MM.1S (cell line): Measurements from ENCODE around the gene SEMA4A.

Experiments
- DNase-seq: peaks from one replicate; pipeline ENCODE4 v3.0.0-alpha.2; 2015
- H2AFZ ChIP-seq: fragments of 300-600 bp; sonication (generic); 2 replicates; pipeline ENCODE4 v1.6.0; 2016; ENCODE audit warnings: antibody characterized with exemption, low read length
- H3F3A ChIP-seq: fragments of 300-600 bp; sonication (generic); 2 replicates; pipeline ENCODE4 v1.6.1; 2016; ENCODE audit warnings: mild to moderate bottlenecking, antibody characterized with exemption, low read length, moderate library complexity, mixed read lengths; ENCODE audit not compliant: insufficient read depth
- H3K27ac ChIP-seq: fragments of 300-600 bp; sonication (generic); 2 replicates; pipeline ENCODE4 v1.5.1; 2016; ENCODE audit warnings: mild to moderate bottlenecking, low read length
- H3K27me3 ChIP-seq: fragments of 300-600 bp; sonication (generic); replicated peaks from 2 replicates; pipeline ENCODE4 v1.6.0; 2016; ENCODE audit warnings: low read length; ENCODE audit not compliant: insufficient read depth
- H3K36me3 ChIP-seq: fragments of 300-600 bp; sonication (generic); replicated peaks from 2 replicates; pipeline ENCODE4 v1.6.1; 2016; ENCODE audit warnings: mild to moderate bottlenecking, low read length, mixed read lengths; ENCODE audit not compliant: insufficient read depth
- H3K4me1 ChIP-seq: fragments of 300-600 bp; sonication (generic); 2 replicates; pipeline ENCODE4 v1.6.1; 2016; ENCODE audit warnings: low read length, mixed read lengths
- H3K4me2 ChIP-seq: fragments of 300-600 bp; sonication (generic); 2 replicates; pipeline ENCODE4 v1.6.0; 2016; ENCODE audit warnings: low read depth, low read length
- H3K4me3 ChIP-seq: fragments of 300-600 bp; sonication (generic); 2 replicates; pipeline ENCODE4 v1.5.1; 2016; ENCODE audit warnings: low read length, mixed read lengths
- H3K79me2 ChIP-seq: fragments of 300-600 bp; sonication (generic); 2 replicates; pipeline ENCODE4 v1.6.1; 2016; ENCODE audit warnings: mixed run types, low read length, mixed read lengths
- H3K9ac ChIP-seq: fragments of 300-600 bp; sonication (generic); 2 replicates; pipeline ENCODE4 v1.6.1; 2016; ENCODE audit warnings: low read length, mixed read lengths
- H3K9me2 ChIP-seq: fragments of 300-600 bp; sonication (generic); replicated peaks from 2 replicates; pipeline ENCODE4 v1.6.1; 2016; ENCODE audit warnings: mild to moderate bottlenecking, low read length, mixed read lengths; ENCODE audit not compliant: insufficient read depth
- H3K9me3 ChIP-seq: fragments of 300-600 bp; sonication (generic); replicated peaks from 2 replicates; pipeline ENCODE4 v1.6.1; 2016; ENCODE audit warnings: mild to moderate bottlenecking, low read length, mixed read lengths; ENCODE audit not compliant: insufficient read depth
- H4K20me1 ChIP-seq: fragments of 300-600 bp; sonication (generic); 2 replicates; pipeline ENCODE4 v1.6.1; 2016; ENCODE audit warnings: mild to moderate bottlenecking, low read length, moderate library complexity, mixed read lengths; ENCODE audit not compliant: insufficient read depth
- CTCF ChIP-seq: fragments of 300-600 bp; sonication (generic); IDR thresholded peaks from 2 replicates; pipeline ENCODE4 v1.5.1; 2016; ENCODE audit warnings: antibody characterized with exemption, low read length, mixed read lengths
- EZH2 ChIP-seq: fragments of 300-600 bp; sonication (generic); optimal IDR thresholded peaks from 2 replicates; pipeline ENCODE3; 2017; ENCODE audit warnings: low read depth, mild to moderate bottlenecking, antibody characterized with exemption, low read length, mixed read lengths
- EZH2phosphoT487 ChIP-seq: fragments of 300-600 bp; sonication (generic); IDR thresholded peaks from 2 replicates; pipeline ENCODE4 v1.6.1; 2018; ENCODE audit warnings: antibody characterized with exemption, low read length

The SEMA4A gene

GRCh38 chr1:156191292-156191964 lies 38.0 kb downstream of the SEMA4A start:
- Histone ChIP-seq H3K4me3 (no peak overlapping the region), H3K9ac (no peak overlapping the region), H3K9me2 (no peaks in the 10 kb centered on the region), H3F3A (peaks cover 22% of the 10 kb centered on the region), H4K20me1 (no peaks in the 10 kb centered on the region), H3K27me3 (no peaks in the 10 kb centered on the region), H2AFZ (no peak overlapping the region), H3K36me3 (0 out of 2 replicates have a peak, but pooled peaks cover 5% of the 10 kb centered on the region), H3K79me2 (peaks cover 32% of the 10 kb centered on the region), H3K9me3 (no peaks in the 10 kb centered on the region), H3K27ac (no peak overlapping the region; the same call in 1 of the 2 replicates), H3K4me1 (peaks cover 21% of the 10 kb centered on the region), H3K4me2 (no peak overlapping the region)
- no peak for TF ChIP-seq EZH2phosphoT487
- no peak for TF ChIP-seq EZH2
- TF ChIP-seq CTCF = no peak
- no peak for DNase-seq

GRCh38 chr1:156193208-156193487 lies 39.8 kb downstream of the SEMA4A start:
- Histone ChIP-seq H3K79me2 (peaks cover 49% of the 10 kb centered on the region), H3F3A (peaks cover 22% of the 10 kb centered on the region), H3K9ac (peak overlapping the region; percentile 83), H3K4me3 (peak overlapping the region; percentile 85), H3K4me2 (peak overlapping the region; percentile 65), H3K9me3 (no peaks in the 10 kb centered on the region), H4K20me1 (no peaks in the 10 kb centered on the region), H3K9me2 (no peaks in the 10 kb centered on the region), H3K27me3 (no peaks in the 10 kb centered on the region), H3K27ac (peak overlapping the region; percentile 77), H3K4me1 (peaks cover 21% of the 10 kb centered on the region), H2AFZ (peak overlapping the region; percentile 59), H3K36me3 (0 out of 2 replicates have a peak, but pooled peaks cover 5% of the 10 kb centered on the region)
- no peak for DNase-seq
- TF ChIP-seq CTCF (0 out of 2 replicates have a peak, but pooled peaks have one; percentile 13), EZH2 (no peak)

GRCh38 chr1:156193488-156194299 lies 40.3 kb downstream of the SEMA4A start, which contains the start of gene SLC25A44:
SLC25A44 (plus strand) TSS chr1:156194104; CDS start chr1:156199848, 5,744 bp downstream.
- Histone ChIP-seq H2AFZ (peak within 1 kb of the TSS; percentile 59), H3K79me2 (peaks cover 54% of the 10 kb centered on the region), H3K4me2 (peak within 1 kb of the TSS; percentile 90), H3K4me1 (peaks cover 21% of the 10 kb centered on the region), H3K9ac (peak within 1 kb of the TSS; percentile 83), H3K27me3 (no peaks in the 10 kb centered on the region), H3K9me2 (no peaks in the 10 kb centered on the region), H4K20me1 (no peaks in the 10 kb centered on the region), H3K27ac (peak within 1 kb of the TSS; percentile 77), H3F3A (peaks cover 22% of the 10 kb centered on the region), H3K4me3 (peak within 1 kb of the TSS; percentile 85), H3K36me3 (0 out of 2 replicates have a peak, but pooled peaks cover 5% of the 10 kb centered on the region), H3K9me3 (no peaks in the 10 kb centered on the region)
- peak; percentile 100 for DNase-seq
- TF ChIP-seq EZH2phosphoT487 (no peak), CTCF (peak; percentile 46)
